Trophoblast cell (in vitro differentiated cells and primary cell): Measurements from ENCODE around the gene FRAS1.

Experiments used
- DNase-seq, 2 donors: peaks; one replicate each; pipeline ENCODE4 v3.0.0-alpha.2; 2016
- H2AFZ ChIP-seq: 2 replicates; pipeline ENCODE4 v1.6.1; 2013; ENCODE audit warnings: low read length, moderate library complexity, mild to moderate bottlenecking; ENCODE audit not compliant: insufficient read depth, poor library complexity
- H2AK5ac ChIP-seq: 2 replicates; pipeline ENCODE4 v1.6.1; 2013; ENCODE audit warnings: mild to moderate bottlenecking, low read length
- H2BK120ac ChIP-seq: 2 replicates; pipeline ENCODE4 v1.6.1; 2013; ENCODE audit warnings: low read length, mild to moderate bottlenecking, moderate library complexity; ENCODE audit not compliant: insufficient read depth, poor library complexity
- H2BK12ac ChIP-seq: 2 replicates; pipeline ENCODE4 v1.6.1; 2013; ENCODE audit warnings: mild to moderate bottlenecking, low read length, moderate library complexity
- H2BK5ac ChIP-seq: 2 replicates; pipeline ENCODE4 v1.6.1; 2013; ENCODE audit warnings: low read length, low read depth, moderate library complexity, mild to moderate bottlenecking; ENCODE audit not compliant: poor library complexity
- H3K14ac ChIP-seq: 2 replicates; pipeline ENCODE4 v1.6.1; 2013; ENCODE audit warnings: mild to moderate bottlenecking, low read length
- H3K18ac ChIP-seq: 2 replicates; pipeline ENCODE4 v1.6.1; 2013; ENCODE audit warnings: mild to moderate bottlenecking, low read length
- H3K23ac ChIP-seq: 2 replicates; pipeline ENCODE4 v1.6.1; 2013; ENCODE audit warnings: low read length
- H3K27ac ChIP-seq: 2 replicates; pipeline ENCODE4 v1.5.1; 2013; ENCODE audit warnings: low read depth, mild to moderate bottlenecking, inconsistent platforms, low read length, moderate library complexity
- H3K27me3 ChIP-seq: 2 replicates; pipeline ENCODE4 v1.6.1; 2013; ENCODE audit warnings: inconsistent platforms, mild to moderate bottlenecking, low read length, moderate library complexity; ENCODE audit not compliant: insufficient read depth
- H3K36me3 ChIP-seq, 2 experiments: 1 replicate in 1 of 2; 2 replicates in 1 of 2; pipeline ENCODE4 v1.6.1; 2013; ENCODE audit warnings: low read length in 2 of 2, mild to moderate bottlenecking in 2 of 2, moderate library complexity in 1 of 2; ENCODE audit not compliant: insufficient read depth in 2 of 2, control insufficient read depth in 1 of 2
- H3K4ac ChIP-seq: 2 replicates; pipeline ENCODE4 v1.6.1; 2013; ENCODE audit warnings: low read depth, mild to moderate bottlenecking, low read length, moderate library complexity
- H3K4me1 ChIP-seq, 2 experiments: 1 replicate in 1 of 2; 2 replicates in 1 of 2; pipeline ENCODE4 v1.6.1; 2013; ENCODE audit warnings: low read length in 2 of 2, mild to moderate bottlenecking in 2 of 2, moderate library complexity in 1 of 2; ENCODE audit not compliant: insufficient read depth in 2 of 2, control insufficient read depth in 1 of 2
- H3K4me2 ChIP-seq: 2 replicates; pipeline ENCODE4 v1.6.1; 2013; ENCODE audit warnings: inconsistent platforms, mild to moderate bottlenecking, low read length, moderate library complexity
- H3K4me3 ChIP-seq: 2 replicates; pipeline ENCODE4 v1.5.1; 2013; ENCODE audit warnings: mild to moderate bottlenecking, low read depth, low read length, inconsistent platforms
- H3K79me1 ChIP-seq: one replicate; pipeline ENCODE4 v1.6.1; 2013; ENCODE audit warnings: low read length
- H3K79me2 ChIP-seq: 2 replicates; pipeline ENCODE4 v1.6.1; 2013; ENCODE audit warnings: low read length, mild to moderate bottlenecking; ENCODE audit not compliant: control insufficient read depth, insufficient read depth, poor library complexity
- H3K9ac ChIP-seq: 2 replicates; pipeline ENCODE4 v1.6.1; 2013; ENCODE audit warnings: mild to moderate bottlenecking, low read length
- H3K9me3 ChIP-seq: 2 replicates; pipeline ENCODE4 v1.6.1; 2013; ENCODE audit warnings: low read depth, mild to moderate bottlenecking, control low read depth, inconsistent platforms, low read length; ENCODE audit not compliant: insufficient read depth
- H4K12ac ChIP-seq: 2 replicates; pipeline ENCODE4 v1.6.1; 2013; ENCODE audit warnings: low read depth, mild to moderate bottlenecking, low read length, moderate library complexity
- H4K8ac ChIP-seq: 2 replicates; pipeline ENCODE4 v1.6.1; 2013; ENCODE audit warnings: low read depth, mild to moderate bottlenecking, low read length, moderate library complexity
- H4K91ac ChIP-seq: one replicate; pipeline ENCODE4 v1.6.1; 2013; ENCODE audit warnings: low read depth, mild to moderate bottlenecking, low read length, moderate library complexity
- WGBS: extraction: QIAGEN DNeasy Blood & Tissue Kit; methylation state at CpG from one replicate; pipeline ENCODE4 v1.1.7; 2013; ENCODE audit warnings: missing lambda C conversion rate; ENCODE audit not compliant: insufficient read length, insufficient coverage; ENCODE audit errors: extremely low coverage; 5-methylcytosine and 5-hydroxymethylcytosine counted together

The FRAS1 gene

DNA sequence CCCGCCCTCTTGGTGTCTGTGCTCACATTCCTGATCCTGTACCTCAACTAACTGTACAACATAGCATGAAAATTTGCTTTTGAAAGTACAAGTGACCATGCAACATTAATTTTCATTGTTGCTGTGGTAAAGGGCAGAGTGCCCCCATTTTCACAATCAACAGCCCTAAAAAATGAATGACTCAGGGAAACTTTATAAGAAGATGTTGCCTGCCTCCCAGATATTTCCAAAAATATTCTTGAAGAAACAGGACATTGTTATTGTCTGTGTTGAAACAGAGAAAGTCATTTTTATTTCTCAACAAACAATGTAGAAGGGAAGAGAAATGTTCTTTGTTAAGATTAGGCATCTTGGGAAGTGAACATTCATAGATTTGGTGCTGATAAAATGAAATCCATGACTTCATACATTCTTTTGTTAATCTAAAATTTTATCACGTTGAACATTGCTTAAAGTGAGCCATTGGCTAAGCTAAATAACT is 380.5 kb downstream of the FRAS1 start:
- no peak overlapping the region for H2AK5ac ChIP-seq
- no CpG with 5 or more reads among the region's 2 CpGs for WGBS
- DNase-seq, result peak; percentile 20 to 91
- H3K4me3 ChIP-seq, result no peak overlapping the region
- H2BK5ac ChIP-seq, result no peak overlapping the region
- no peak overlapping the region for H3K27ac ChIP-seq
- H3K4me2 ChIP-seq, result no peak overlapping the region
- no peak overlapping the region for H3K4ac ChIP-seq
- no peak overlapping the region for H3K23ac ChIP-seq
- H2AFZ ChIP-seq, result no peak overlapping the region
- H3K9me3 ChIP-seq, result no peaks in the 10 kb centered on the region
- H4K91ac ChIP-seq, result no peak overlapping the region
- H4K12ac ChIP-seq, result no peak overlapping the region
- H3K79me1 ChIP-seq, result no peaks in the 10 kb centered on the region
- no peak overlapping the region for H3K9ac ChIP-seq
- H3K27me3 ChIP-seq, result no peaks in the 10 kb centered on the region
- peaks cover 0 to 2% of the 10 kb centered on the region in 2 experiments for H3K4me1 ChIP-seq
- no peaks in the 10 kb centered on the region for H3K79me2 ChIP-seq
- peaks cover 7 to 18% of the 10 kb centered on the region in 2 experiments for H3K36me3 ChIP-seq
- no peak overlapping the region for H2BK12ac ChIP-seq
- no peak overlapping the region for H2BK120ac ChIP-seq
- H3K18ac ChIP-seq, result no peak overlapping the region
- H3K14ac ChIP-seq, result no peak overlapping the region
- no peak overlapping the region for H4K8ac ChIP-seq

DNA sequence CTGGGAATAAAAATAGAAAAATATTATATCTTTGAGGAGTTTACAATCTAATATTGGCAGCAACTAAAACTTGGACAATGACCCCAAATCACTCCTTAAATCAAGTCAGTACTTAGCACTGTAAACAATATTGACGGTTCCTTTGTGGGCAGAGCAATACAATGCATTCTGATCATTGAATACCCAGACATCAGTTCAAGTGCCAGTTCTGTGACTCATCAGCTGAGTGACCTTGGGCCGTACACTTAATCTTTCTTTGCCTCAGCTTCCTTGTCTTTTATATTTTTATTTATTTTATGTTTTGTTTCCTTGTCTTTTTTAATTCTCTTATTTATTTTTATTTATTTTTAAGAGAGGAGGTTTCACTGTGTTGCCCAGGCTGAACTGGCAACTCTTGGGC is 382.2 kb downstream of the FRAS1 start:
- no peaks in the 10 kb centered on the region for H3K9me3 ChIP-seq
- no peak overlapping the region for H3K18ac ChIP-seq
- no peak overlapping the region for H2BK5ac ChIP-seq
- H3K79me1 ChIP-seq, result no peaks in the 10 kb centered on the region
- no peak overlapping the region for H3K4ac ChIP-seq
- no peak overlapping the region for H4K8ac ChIP-seq
- H3K27me3 ChIP-seq, result no peaks in the 10 kb centered on the region
- peaks cover 10 to 23% of the 10 kb centered on the region in 2 experiments for H3K36me3 ChIP-seq
- H3K79me2 ChIP-seq, result no peaks in the 10 kb centered on the region
- H2BK12ac ChIP-seq, result no peak overlapping the region
- H2AFZ ChIP-seq, result no peak overlapping the region
- no peak overlapping the region for H3K14ac ChIP-seq
- H3K27ac ChIP-seq, result no peak overlapping the region
- peaks cover 0 to 2% of the 10 kb centered on the region in 2 experiments for H3K4me1 ChIP-seq
- no peak overlapping the region for H4K12ac ChIP-seq
- H4K91ac ChIP-seq, result no peak overlapping the region
- DNase-seq, result peak in 1 of 2 donors; percentile 54
- H3K23ac ChIP-seq, result no peak overlapping the region
- no CpG with 5 or more reads among the region's 2 CpGs for WGBS
- no peak overlapping the region for H3K9ac ChIP-seq
- H2AK5ac ChIP-seq, result no peak overlapping the region
- no peak overlapping the region for H2BK120ac ChIP-seq
- H3K4me3 ChIP-seq, result no peak overlapping the region
- no peak overlapping the region for H3K4me2 ChIP-seq

DNA sequence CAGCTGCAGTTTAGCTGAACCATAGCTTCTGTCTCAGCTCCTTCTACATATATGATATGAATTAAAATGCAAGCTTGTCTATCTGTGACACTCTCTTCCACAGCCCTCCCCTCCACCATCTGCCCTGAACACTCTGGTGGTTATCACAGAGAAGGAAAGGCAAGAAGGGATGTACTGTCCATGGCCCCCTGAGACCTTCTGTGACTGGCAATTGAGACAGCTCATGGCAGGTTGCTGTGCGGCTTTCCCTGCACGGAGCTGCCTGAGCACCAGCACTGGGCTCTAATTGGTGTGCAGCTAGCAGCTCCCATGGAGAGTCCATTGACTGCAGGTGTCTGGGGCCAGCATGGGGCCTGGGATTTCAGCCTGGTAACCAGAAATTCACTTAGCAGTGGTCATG is 384.6 kb downstream of the FRAS1 start:
- H2AK5ac ChIP-seq, result no peak overlapping the region
- no peak overlapping the region for H3K27ac ChIP-seq
- H3K4me3 ChIP-seq, result no peak overlapping the region
- H2AFZ ChIP-seq, result no peak overlapping the region
- no peak overlapping the region for H3K4me2 ChIP-seq
- no peak overlapping the region for H3K18ac ChIP-seq
- peaks cover 10 to 30% of the 10 kb centered on the region in 2 experiments for H3K36me3 ChIP-seq
- H4K91ac ChIP-seq, result no peak overlapping the region
- H3K23ac ChIP-seq, result no peak overlapping the region
- H3K9me3 ChIP-seq, result no peaks in the 10 kb centered on the region
- no peaks in the 10 kb centered on the region for H3K79me1 ChIP-seq
- no CpG with 5 or more reads among the region's 2 CpGs for WGBS
- H3K27me3 ChIP-seq, result no peaks in the 10 kb centered on the region
- no peaks in the 10 kb centered on the region for H3K4me1 ChIP-seq
- no peak overlapping the region for H2BK12ac ChIP-seq
- no peak overlapping the region for H4K8ac ChIP-seq
- no peak overlapping the region for H3K14ac ChIP-seq
- H3K9ac ChIP-seq, result no peak overlapping the region
- H2BK5ac ChIP-seq, result no peak overlapping the region
- H3K4ac ChIP-seq, result no peak overlapping the region
- no peak for DNase-seq
- no peaks in the 10 kb centered on the region for H3K79me2 ChIP-seq
- H2BK120ac ChIP-seq, result no peak overlapping the region
- H4K12ac ChIP-seq, result no peak overlapping the region

- no peak overlapping the region for H4K91ac ChIP-seq
- no peak overlapping the region for H3K14ac ChIP-seq
- DNase-seq, result no peak
- no peaks in the 10 kb centered on the region for H3K79me2 ChIP-seq
- H3K4ac ChIP-seq, result no peak overlapping the region
- H2BK12ac ChIP-seq, result no peak overlapping the region
- H3K4me3 ChIP-seq, result no peak overlapping the region
- no peak overlapping the region for H4K12ac ChIP-seq
- no CpG with 5 or more reads among the region's 5 CpGs for WGBS
- H3K36me3 ChIP-seq, result peaks cover 14 to 37% of the 10 kb centered on the region in 2 experiments
- peaks cover 2% of the 10 kb centered on the region for H3K9me3 ChIP-seq
- H3K4me1 ChIP-seq, result no peaks in the 10 kb centered on the region
- H3K27ac ChIP-seq, result no peak overlapping the region
- no peak overlapping the region for H2BK5ac ChIP-seq
- H3K27me3 ChIP-seq, result no peaks in the 10 kb centered on the region
- H3K23ac ChIP-seq, result no peak overlapping the region
- no peak overlapping the region for H3K9ac ChIP-seq
- H2BK120ac ChIP-seq, result no peak overlapping the region
- no peaks in the 10 kb centered on the region for H3K79me1 ChIP-seq
- H2AK5ac ChIP-seq, result no peak overlapping the region
- H3K18ac ChIP-seq, result no peak overlapping the region
- no peak overlapping the region for H2AFZ ChIP-seq
- no peak overlapping the region for H3K4me2 ChIP-seq
- H4K8ac ChIP-seq, result no peak overlapping the region
These were observed 389.5 kb downstream of the FRAS1 start for GRCh38 chr4:78446619-78447018.
